Loucy (cell line): ENCODE data around the gene NCAM1.
"Not testable (repeated sequence)": the region's sequence is repeated elsewhere in the genome, so short reads cannot be mapped to it uniquely, and the experiment has no call there.

ENCODE experiments used
- H2AFZ ChIP-seq: fragments of 200-600 bp; sonication (generic); 2 replicates; pipeline ENCODE4 v1.6.0; 2016; ENCODE audit warnings: antibody characterized with exemption, mild to moderate bottlenecking, low read length, moderate library complexity
- H3F3A ChIP-seq: fragments of 200-600 bp; 2 replicates; pipeline ENCODE4 v1.6.0; 2016; ENCODE audit warnings: antibody characterized with exemption, low read depth, mild to moderate bottlenecking
- H3K27me3 ChIP-seq: fragments of 200-600 bp; sonication (generic); 2 replicates; pipeline ENCODE4 v1.6.1; 2014; ENCODE audit warnings: low read length, mild to moderate bottlenecking; ENCODE audit not compliant: insufficient read depth, poor library complexity, severe bottlenecking
- H3K36me3 ChIP-seq: fragments of 200-600 bp; sonication (generic); 2 replicates; pipeline ENCODE4 v1.6.1; 2016; ENCODE audit warnings: low read length; ENCODE audit not compliant: insufficient read depth
- H3K4me1 ChIP-seq: fragments of 200-600 bp; sonication (generic); 2 replicates; pipeline ENCODE4 v1.5.1; 2014; ENCODE audit warnings: low read length, mild to moderate bottlenecking; ENCODE audit not compliant: insufficient read depth, poor library complexity, severe bottlenecking
- H3K4me2 ChIP-seq: fragments of 200-600 bp; sonication (generic); 2 replicates; pipeline ENCODE4 v1.6.0; 2014; ENCODE audit warnings: antibody characterized with exemption, low read length, low read depth, mild to moderate bottlenecking; ENCODE audit not compliant: poor library complexity, severe bottlenecking
- H3K4me3 ChIP-seq: fragments of 200-600 bp; sonication (generic); 2 replicates; pipeline ENCODE4 v1.5.1; 2014; ENCODE audit warnings: low read length, mild to moderate bottlenecking, mixed read lengths; ENCODE audit not compliant: poor library complexity, severe bottlenecking
- H3K79me2 ChIP-seq: fragments of 200-600 bp; sonication (generic); 2 replicates; pipeline ENCODE4 v1.6.1; 2014; ENCODE audit warnings: low read length; ENCODE audit not compliant: insufficient read depth
- H3K9ac ChIP-seq: fragments of 200-600 bp; sonication (generic); 2 replicates; pipeline ENCODE4 v1.6.0; 2014; ENCODE audit warnings: mild to moderate bottlenecking, low read depth, low read length, moderate library complexity; ENCODE audit not compliant: poor library complexity, severe bottlenecking
- H3K9me2 ChIP-seq: fragments of 200-600 bp; sonication (generic); replicated peaks from 2 replicates; pipeline ENCODE4 v1.6.1; 2016; ENCODE audit warnings: low read depth, low read length, mixed read lengths
- H3K9me3 ChIP-seq: fragments of 200-600 bp; sonication (generic); 2 replicates; pipeline ENCODE4 v1.6.1; 2014; ENCODE audit warnings: mild to moderate bottlenecking, antibody characterized with exemption, low read length, low read depth; ENCODE audit not compliant: insufficient read depth
- H4K20me1 ChIP-seq: fragments of 200-600 bp; sonication (generic); 2 replicates; pipeline ENCODE4 v1.6.0; 2014; ENCODE audit warnings: antibody characterized with exemption, low read length, mild to moderate bottlenecking; ENCODE audit not compliant: insufficient read depth, poor library complexity, severe bottlenecking
- CTCF ChIP-seq: fragments of 200-600 bp; sonication (generic); conservative IDR thresholded peaks from 2 replicates; pipeline ENCODE4 v1.5.1; 2014; ENCODE audit warnings: mild to moderate bottlenecking, antibody characterized with exemption, low read length
- EZH2phosphoT487 ChIP-seq: fragments of 200-600 bp; IDR thresholded peaks from 2 replicates; pipeline ENCODE4 v1.6.1; 2018; ENCODE audit warnings: antibody characterized with exemption, mild to moderate bottlenecking, moderate library complexity, borderline replicate concordance

Gene NCAM1

DNA sequence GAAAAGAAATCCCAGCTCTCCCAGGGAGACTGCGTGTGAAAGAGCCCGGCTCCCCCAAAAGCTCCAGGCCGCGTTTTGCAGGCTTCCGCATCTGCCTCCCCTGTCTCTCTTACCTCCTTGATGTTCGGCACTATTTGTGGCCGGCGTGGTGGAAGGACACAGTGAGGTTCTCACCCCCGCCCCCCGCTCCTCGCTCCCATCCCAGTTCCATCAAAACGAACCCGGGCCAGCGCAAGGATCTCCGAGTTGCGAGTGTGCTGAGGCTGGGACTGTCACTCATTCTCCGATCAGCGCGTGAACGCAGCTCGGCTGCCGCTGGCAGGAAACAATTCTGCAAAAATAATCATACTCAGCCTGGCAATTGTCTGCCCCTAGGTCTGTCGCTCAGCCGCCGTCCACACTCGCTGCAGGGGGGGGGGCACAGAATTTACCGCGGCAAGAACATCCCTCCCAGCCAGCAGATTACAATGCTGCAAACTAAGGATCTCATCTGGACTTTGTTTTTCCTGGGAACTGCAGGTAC is at the start of gene NCAM1:
Gene NCAM1, plus strand, starts transcription at position 275 of the 523 bp plus-strand sequence.
- no peak within 1 kb of the TSS for H2AFZ ChIP-seq

GRCh38 chr11:112922606-112923005 is 38.6 kb upstream of the NCAM1 start:
- no peaks in the 10 kb centered on the region for H3K9me2 ChIP-seq
- H2AFZ ChIP-seq = no peak overlapping the region

More for the DNA sequence above, at the start of gene NCAM1:
- Histone ChIP-seq H3K4me3 (no peak within 1 kb of the TSS), H3K4me2 (no peak within 1 kb of the TSS), H3K9ac (no peak within 1 kb of the TSS), H4K20me1 (no peaks in the 10 kb centered on the region), H3K9me2 (no peaks in the 10 kb centered on the region), H3K27me3 (no peaks in the 10 kb centered on the region), H3K36me3 (no peaks in the 10 kb centered on the region), H3K9me3 (no peaks in the 10 kb centered on the region), H3F3A (no peaks in the 10 kb centered on the region), H3K4me1 (no peaks in the 10 kb centered on the region), H3K79me2 (no peaks in the 10 kb centered on the region)
- TF ChIP-seq EZH2phosphoT487 = no peak
- no peak for TF ChIP-seq CTCF

DNA sequence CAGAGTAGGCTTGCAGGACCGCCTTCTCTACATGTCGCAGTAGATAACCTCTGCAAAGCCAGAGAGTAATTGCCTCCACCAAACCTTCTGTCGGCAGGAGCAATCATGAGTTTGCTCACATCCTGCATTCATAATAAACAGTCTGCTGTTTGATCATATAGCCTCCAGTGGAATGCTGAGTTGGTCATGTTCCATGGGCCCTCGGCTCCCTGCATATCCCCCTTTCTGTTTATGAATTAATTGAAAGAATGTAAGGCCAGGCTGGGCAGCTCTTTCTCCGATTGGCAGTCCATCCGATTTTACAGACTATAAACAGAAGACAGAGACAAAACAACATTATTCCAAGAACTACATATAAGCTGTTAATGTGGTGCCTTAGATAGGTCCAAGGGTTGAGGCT is 36.4 kb upstream of the NCAM1 start:
- H3K4me3 ChIP-seq, H3K79me2 ChIP-seq, H3K9ac ChIP-seq, H3K4me2 ChIP-seq, H3K36me3 ChIP-seq, H2AFZ ChIP-seq, H3F3A ChIP-seq, H3K27me3 ChIP-seq, H3K9me3 ChIP-seq, H4K20me1 ChIP-seq, H3K4me1 ChIP-seq, H3K9me2 ChIP-seq: not testable (repeated sequence)

More at GRCh38 chr11:112922606-112923005, 38.6 kb upstream of the NCAM1 start:
- no peaks in the 10 kb centered on the region; the same call in 1 of the 2 replicates for H3K9me3 ChIP-seq
- no peak overlapping the region for H3K4me3 ChIP-seq
- no peaks in the 10 kb centered on the region for H3K36me3 ChIP-seq
- H3K4me1 ChIP-seq = no peaks in the 10 kb centered on the region
- no peak for TF ChIP-seq EZH2phosphoT487
- TF ChIP-seq CTCF = no peak
- H3K27me3 ChIP-seq = no peaks in the 10 kb centered on the region
- no peak overlapping the region for H3K9ac ChIP-seq
- H3F3A ChIP-seq = no peaks in the 10 kb centered on the region
- no peak overlapping the region for H3K4me2 ChIP-seq
- H3K79me2 ChIP-seq = no peaks in the 10 kb centered on the region
- H4K20me1 ChIP-seq = no peaks in the 10 kb centered on the region
